ENCODE measurements around the gene TMEM255A. TPM values are rescaled to one million over a fixed set of nuclear protein-coding genes. Genes with fewer than 3 reads are reported as not detected.

The TMEM255A gene
- total and polyA plus RNA-seq, 2 of the 13 experiments (the other 11 are each of a cell fraction or from before 2014, with no cell fraction given): 0.13 to 0.40 TPM

- ATAC-seq: no peak
- no peak for FAIRE-seq
- POLR2A ChIA-PET: no interaction called here
- CTCF ChIA-PET (ENCODE audit: low intra/inter-chr PET ratio, low total read pairs): no interaction called here
- Histone ChIP-seq H4K20me1 (ENCODE audit: insufficient read depth, low read length) (no peaks in the 10 kb centered on the region), H3K4me1 (ENCODE audit: insufficient read depth, low read length) (no peaks in the 10 kb centered on the region), H3K27me3 (ENCODE audit: control insufficient read depth in 1 of 2, insufficient read depth in 2 of 2, low read length in 2 of 2) (no peaks in the 10 kb centered on the region), H3K4me3 (replicated peaks in 1 of 3; ENCODE audit: insufficient read depth in 1 of 3, low read depth in 2 of 3, low read length in 3 of 3) (no peak overlapping the region), H2AFZ (ENCODE audit: low read length) (no peak overlapping the region), H3K9me3 (ENCODE audit: low read length) (peaks cover 8% of the 10 kb centered on the region), H3K9ac (ENCODE audit: insufficient read depth, low read depth, low read length) (no peak overlapping the region), H3K36me3 (replicated peaks in 1 of 2; ENCODE audit: control insufficient read depth in 1 of 2, insufficient read depth in 2 of 2, low read length in 2 of 2) (no peaks in the 10 kb centered on the region), H3K27ac (ENCODE audit: extremely low read length, insufficient read depth, low read length) (no peak overlapping the region), H3K4me2 (ENCODE audit: low read depth, low read length) (no peak overlapping the region), H3K79me2 (ENCODE audit: insufficient read depth, low read length) (no peaks in the 10 kb centered on the region)
- no peak for DNase-seq (ENCODE audit: low spot score)
- no TSS peak for BruUV-seq (replicated peaks)
- in situ Hi-C loops (cut with HindIII; ENCODE audit: extremely low pct_ligation_motif_present, low pct_unique_long_range_greater_than_20kb): no loop called here
- no peak for TF ChIP-seq ATAD3A (CRISPR knock-in tag; IDR thresholded peaks at IDR 0.05)
- no peak for TF ChIP-seq THAP9 (CRISPR knock-in tag; IDR thresholded peaks at IDR 0.05; ENCODE audit: borderline replicate concordance)
- no peak for TF ChIP-seq GTF3A (CRISPR knock-in tag; conservative IDR thresholded peaks at IDR 0.05)
- no peak for TF ChIP-seq ZC3H13 (CRISPR knock-in tag; IDR thresholded peaks at IDR 0.05)
- TF ChIP-seq AKAP8 (CRISPR knock-in tag; IDR thresholded peaks at IDR 0.05): no peak
- no peak for TF ChIP-seq ZNF652 (CRISPR knock-in tag; IDR thresholded peaks at IDR 0.05; ENCODE audit: borderline replicate concordance, low read depth)
- no peak for TF ChIP-seq MAFF (IDR thresholded peaks at IDR 0.05; ENCODE audit: low read depth, low read length)
- no peak for TF ChIP-seq ZMYM3 (CRISPR knock-in tag; IDR thresholded peaks at IDR 0.05)
- TF ChIP-seq ZNF383 (CRISPR knock-in tag; IDR thresholded peaks at IDR 0.05; ENCODE audit: borderline replicate concordance): no peak
- intact Hi-C loops (cut with micrococcal nuclease; ENCODE audit: unreplicated experiment): no loop called here
- 0% methylated on average over 1 of the region's 1 CpG for WGBS (ENCODE audit: low lambda C conversion rate)
Observed at GRCh38 chrX:120334603-120335002, 23.3 kb upstream of the TMEM255A start.
